GM19099 (cell line): Measurements from ENCODE around the gene CCS.

Source experiments
- POLR2A ChIP-seq: IDR thresholded peaks from 3 replicates; pipeline ENCODE4 v1.6.1; 2011; ENCODE audit warnings: low read depth; ENCODE audit not compliant: insufficient read length; ENCODE audit errors: extremely low read depth

CCS gene

GRCh38 chr11:66557733-66558326 lies 35.2 kb upstream of the CCS start:
- TF ChIP-seq POLR2A = no peak

DNA sequence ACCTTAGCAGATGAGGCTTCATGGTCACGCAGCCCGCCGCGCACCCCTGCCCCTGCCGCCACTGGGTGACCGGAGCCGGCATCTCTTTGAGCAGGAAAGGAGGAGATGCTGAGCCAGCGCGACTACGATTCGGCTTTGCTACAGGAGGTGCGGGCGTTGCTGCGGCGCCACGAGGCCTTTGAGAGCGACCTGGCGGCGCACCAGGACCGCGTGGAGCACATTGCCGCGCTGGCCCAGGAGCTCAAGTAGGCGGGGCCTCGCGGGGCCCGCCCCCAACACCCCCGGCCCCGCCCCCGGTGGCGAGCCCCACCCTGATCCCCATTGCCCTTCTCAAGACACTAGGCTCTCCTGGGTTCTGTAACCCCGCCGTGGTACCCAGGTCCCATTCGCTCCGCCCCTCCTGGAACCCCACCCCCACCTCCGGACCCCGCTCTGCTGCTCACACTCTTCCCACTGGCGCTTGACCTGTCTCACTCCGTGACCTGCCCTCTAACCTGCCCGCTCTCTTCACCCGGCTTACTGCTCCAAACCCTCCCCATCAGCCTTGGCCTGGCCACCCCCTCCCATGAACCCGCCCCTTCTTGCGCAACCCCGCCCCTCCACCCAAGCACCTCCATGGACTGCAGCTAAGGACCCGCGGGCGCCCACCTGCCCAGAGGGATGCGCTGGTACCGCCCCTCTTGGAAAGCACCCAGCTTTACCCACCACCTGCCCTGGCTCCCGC lies 33.7 kb upstream of the CCS start:
- no peak for TF ChIP-seq POLR2A

- TF ChIP-seq POLR2A = no peak
Observed at GRCh38 chr11:66559866-66560676, 32.9 kb upstream of the CCS start.

DNA sequence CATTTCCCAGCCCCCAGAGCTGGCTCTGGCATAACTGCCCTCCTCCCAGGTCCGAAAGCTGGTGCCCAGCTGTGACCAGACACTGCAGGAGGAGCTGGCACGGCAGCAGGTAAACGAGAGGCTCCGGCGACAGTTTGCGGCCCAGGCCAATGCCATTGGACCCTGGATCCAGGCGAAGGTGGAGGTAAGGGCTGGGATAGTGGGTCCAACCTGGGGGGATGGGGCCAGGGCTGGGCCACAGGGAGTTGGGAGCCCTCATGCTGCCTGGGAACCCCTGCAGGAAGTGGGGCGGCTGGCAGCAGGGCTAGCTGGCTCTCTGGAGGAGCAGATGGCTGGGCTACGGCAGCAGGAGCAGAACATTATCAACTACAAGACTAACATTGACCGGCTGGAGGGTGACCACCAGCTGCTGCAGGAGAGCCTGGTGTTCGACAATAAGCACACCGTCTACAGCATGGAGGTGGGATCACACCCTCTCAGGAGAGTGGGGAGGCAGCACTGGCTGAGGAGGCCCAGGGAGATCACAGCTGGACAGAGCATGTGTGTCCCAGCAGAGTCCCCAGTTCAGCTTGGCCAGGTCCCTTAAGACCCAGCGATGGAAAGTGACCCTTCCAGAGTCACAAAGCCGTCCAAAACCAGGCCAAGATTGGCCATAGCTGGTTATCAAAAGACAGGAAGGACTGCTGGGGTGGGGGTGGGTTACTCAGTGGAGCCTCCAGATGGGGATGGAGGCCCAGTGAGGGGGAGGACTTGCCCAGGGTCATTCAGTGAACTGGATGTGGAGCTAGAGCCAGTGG lies 31.6 kb upstream of the CCS start:
- no peak for TF ChIP-seq POLR2A

- no peak for TF ChIP-seq POLR2A
Observed at GRCh38 chr11:66561975-66562248, 31.1 kb upstream of the CCS start.

DNA sequence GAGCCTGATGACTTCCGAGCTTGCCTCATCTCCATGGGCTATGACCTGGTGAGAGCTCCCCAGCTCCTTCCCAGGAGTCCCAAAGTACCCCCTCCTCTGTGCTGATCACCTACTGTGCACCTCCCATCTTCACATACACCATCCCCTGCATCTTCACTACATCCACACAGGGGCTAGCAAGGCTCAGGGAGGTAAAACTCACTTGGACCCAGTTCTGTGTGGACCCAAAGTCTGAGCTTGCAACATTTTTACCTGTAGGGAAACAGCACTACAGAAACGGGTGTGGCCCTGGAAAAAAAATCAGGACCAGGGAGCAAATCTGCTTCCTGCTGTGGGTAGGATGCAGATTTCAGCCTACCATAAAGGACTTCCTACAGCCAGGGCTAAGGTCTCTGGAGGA lies 30.7 kb upstream of the CCS start:
- no peak for TF ChIP-seq POLR2A

DNA sequence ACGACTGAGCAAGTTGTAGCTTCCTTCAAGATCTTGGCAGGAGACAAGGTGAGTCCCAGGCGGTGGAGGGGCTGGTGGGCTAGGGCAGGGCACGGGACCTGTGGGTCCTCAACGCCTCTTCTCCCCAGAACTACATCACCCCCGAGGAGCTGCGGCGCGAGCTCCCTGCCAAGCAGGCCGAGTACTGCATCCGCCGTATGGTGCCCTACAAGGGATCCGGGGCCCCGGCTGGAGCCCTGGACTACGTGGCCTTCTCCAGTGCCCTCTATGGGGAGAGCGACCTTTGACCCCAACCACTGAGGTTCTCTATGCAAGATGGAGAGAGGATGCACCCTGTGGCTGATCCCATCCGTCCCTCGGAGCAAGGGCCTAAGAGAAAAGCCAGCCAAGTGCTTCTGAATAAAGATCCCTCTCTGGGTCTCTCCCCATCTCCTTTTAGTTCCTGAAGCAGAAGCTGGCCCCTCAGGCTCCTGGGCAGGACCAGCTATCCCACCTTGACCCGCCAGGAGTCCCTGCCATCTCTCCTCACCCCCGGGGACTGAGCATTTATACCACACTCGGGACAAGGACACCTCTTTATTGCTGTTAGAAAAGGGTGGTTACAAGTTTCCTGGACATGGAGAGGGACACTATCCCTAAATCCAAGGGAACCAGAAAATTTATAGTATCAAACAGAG lies 29.9 kb upstream of the CCS start:
- TF ChIP-seq POLR2A = no peak

GRCh38 chr11:66563832-66564231 lies 29.2 kb upstream of the CCS start:
- TF ChIP-seq POLR2A = no peak

DNA sequence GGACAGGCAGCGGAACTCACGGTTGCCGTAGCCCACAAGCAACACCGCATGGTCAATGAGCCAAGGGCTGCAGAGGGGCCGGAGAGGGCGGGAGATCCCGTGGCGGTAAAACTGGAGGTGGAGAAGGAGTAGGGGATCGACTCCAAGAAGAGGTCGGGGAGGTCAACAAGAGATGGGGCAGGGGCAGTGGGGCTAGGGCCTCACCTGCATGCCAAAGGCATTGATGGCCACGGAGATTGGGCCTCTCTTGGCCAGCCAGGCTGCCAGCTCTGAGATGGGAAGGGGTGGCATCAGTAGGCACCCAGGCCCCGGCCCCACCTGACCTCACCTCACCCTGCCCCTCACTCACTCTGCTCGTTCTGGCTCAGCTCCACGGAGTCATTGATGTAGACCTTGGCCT lies 28.4 kb upstream of the CCS start:
- TF ChIP-seq POLR2A = no peak

DNA sequence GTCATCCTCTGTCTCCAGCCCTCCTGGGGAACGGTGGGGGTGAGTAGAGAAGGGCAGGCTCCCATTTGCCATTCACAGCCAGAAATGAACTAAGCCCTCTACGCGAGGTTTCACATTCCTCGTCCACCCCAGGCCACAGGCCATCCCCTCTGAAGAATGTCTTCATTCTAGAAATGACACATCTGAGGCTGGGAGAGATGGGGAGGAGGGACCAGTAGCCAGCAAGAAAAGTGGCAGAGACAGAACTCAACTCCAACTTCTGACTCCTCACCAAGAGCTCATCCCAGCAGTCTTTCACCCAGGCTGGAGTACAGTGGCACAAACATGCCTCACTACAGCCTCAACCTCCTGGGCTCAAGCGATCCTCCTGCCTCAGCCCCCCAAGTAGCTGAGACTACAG lies 28.0 kb upstream of the CCS start:
- TF ChIP-seq POLR2A = no peak

- TF ChIP-seq POLR2A = no peak
Observed at GRCh38 chr11:66566221-66566620, 26.8 kb upstream of the CCS start.

DNA sequence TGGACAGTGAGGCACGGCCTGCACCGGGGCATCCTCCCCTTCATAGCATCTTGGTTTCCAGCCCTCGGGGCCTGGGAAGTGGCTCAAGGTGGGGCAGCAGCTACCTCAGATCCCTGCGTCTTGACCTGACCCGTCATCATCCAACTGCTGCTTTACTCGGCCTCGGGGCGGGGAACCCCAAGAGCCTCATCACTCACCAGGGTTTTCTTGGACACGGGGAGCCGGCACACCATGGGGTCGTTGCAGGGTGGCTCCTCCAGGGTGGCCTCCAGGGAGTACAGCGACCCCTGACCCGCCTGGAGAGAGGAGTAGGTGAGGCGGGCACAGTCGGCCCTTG lies 25.2 kb upstream of the CCS start:
- no peak for TF ChIP-seq POLR2A

DNA sequence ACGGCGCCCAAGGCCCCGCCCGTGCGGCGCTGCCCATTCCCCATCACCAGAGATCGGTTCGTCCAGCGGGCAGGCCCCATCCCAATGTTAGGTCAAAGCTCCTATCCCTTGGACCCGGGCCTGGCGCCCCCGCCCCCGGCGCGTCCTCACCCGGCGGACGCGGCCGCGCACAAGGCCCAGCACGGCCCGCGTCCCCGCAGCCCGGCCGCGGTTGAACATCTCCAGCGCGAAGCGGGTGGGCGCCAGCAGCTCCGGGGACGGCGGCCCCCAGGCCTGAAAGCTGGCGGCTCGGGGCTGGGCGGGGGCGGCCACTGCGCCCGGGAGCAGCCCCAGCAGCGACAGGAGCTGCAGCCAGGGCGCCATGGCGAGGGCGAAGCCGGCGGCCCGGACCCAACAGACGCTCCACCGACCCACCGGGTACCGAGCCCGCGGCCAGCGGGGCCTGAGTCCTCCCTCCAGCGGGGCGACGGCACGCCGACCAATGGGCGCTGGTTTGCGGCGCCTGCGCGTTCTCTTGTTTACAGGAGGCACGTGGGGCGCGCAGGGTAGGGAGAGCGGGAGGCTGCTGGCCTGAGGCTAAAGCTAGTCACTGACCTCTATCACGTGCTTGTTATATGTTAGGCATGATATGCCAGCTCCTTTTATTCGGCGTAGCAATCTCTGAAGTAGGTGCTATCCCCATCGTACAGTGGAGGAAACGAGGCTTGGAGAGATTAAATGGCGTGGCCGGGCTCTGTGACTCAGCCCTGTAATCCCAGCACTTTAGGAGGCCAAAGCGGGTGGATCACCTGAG lies 24.7 kb upstream of the CCS start, which contains the start of gene CTSF:
TSS of gene CTSF (minus strand) at position 483 of the 793 bp plus-strand sequence. CDS start at position 363, 120 bp downstream.
- no peak for TF ChIP-seq POLR2A

GRCh38 chr11:66569076-66569475 lies 23.9 kb upstream of the CCS start:
- TF ChIP-seq POLR2A = no peak
